Neural progenitor cell (in vitro differentiated cells): ENCODE measurements around the gene NOL8. TPM values are rescaled to one million over a fixed set of nuclear protein-coding genes. Genes with fewer than 3 reads are reported as not detected.

Source experiments
- DNase-seq: peaks from one replicate; pipeline ENCODE4 v3.0.0-alpha.2; 2016; ENCODE audit warnings: low spot score
- H2AFZ ChIP-seq: fragments of 200-600 bp; sonication (generic); replicated peaks from 2 replicates; pipeline ENCODE4 v1.6.1; 2016; ENCODE audit warnings: antibody characterized with exemption
- H3F3A ChIP-seq: fragments of 200-600 bp; sonication (generic); 2 replicates; pipeline ENCODE4 v1.6.1; 2016; ENCODE audit warnings: antibody characterized with exemption, low read depth
- H3K27ac ChIP-seq: fragments of 200-600 bp; sonication (generic); 2 replicates; pipeline ENCODE4 v1.5.1; 2016; ENCODE audit warnings: mild to moderate bottlenecking
- H3K27me3 ChIP-seq: fragments of 200-600 bp; sonication (generic); 2 replicates; pipeline ENCODE4 v1.6.1; 2016; ENCODE audit warnings: mild to moderate bottlenecking, moderate library complexity
- H3K36me3 ChIP-seq: fragments of 200-600 bp; sonication (generic); 2 replicates; pipeline ENCODE4 v1.5.1; 2016
- H3K4me1 ChIP-seq: fragments of 200-600 bp; sonication (generic); 2 replicates; pipeline ENCODE4 v1.6.1; 2016; ENCODE audit warnings: mixed run types
- H3K4me2 ChIP-seq: fragments of 200-600 bp; sonication (generic); 2 replicates; pipeline ENCODE4 v1.6.1; 2016
- H3K4me3 ChIP-seq: fragments of 200-600 bp; sonication (generic); 2 replicates; pipeline ENCODE4 v1.5.1; 2016
- H3K79me2 ChIP-seq: fragments of 200-600 bp; sonication (generic); 2 replicates; pipeline ENCODE4 v1.6.1; 2016; ENCODE audit warnings: low read depth
- H3K9ac ChIP-seq: fragments of 200-600 bp; sonication (generic); 2 replicates; pipeline ENCODE4 v1.6.1; 2016
- H3K9me3 ChIP-seq: fragments of 200-600 bp; sonication (generic); 2 replicates; pipeline ENCODE4 v1.5.1; 2016; ENCODE audit warnings: low read depth
- H4K20me1 ChIP-seq: fragments of 200-600 bp; sonication (generic); 2 replicates; pipeline ENCODE4 v1.6.1; 2016; ENCODE audit warnings: low read depth
- H3K27ac Mint-ChIP-seq: 3 replicates; pipeline ENCODE4 v1.8.0; 2021; ENCODE audit warnings: mixed read lengths
- H3K27me3 Mint-ChIP-seq: 2 replicates; pipeline ENCODE4 v1.8.0; 2022; ENCODE audit warnings: low read depth, mild to moderate bottlenecking, inconsistent platforms, moderate library complexity, mixed read lengths; ENCODE audit not compliant: insufficient read depth
- H3K36me3 Mint-ChIP-seq: 3 replicates; pipeline ENCODE4 v1.8.0; 2021; ENCODE audit warnings: mixed read lengths
- H3K4me1 Mint-ChIP-seq: 3 replicates; pipeline ENCODE4 v1.8.0; 2021; ENCODE audit warnings: mixed read lengths
- H3K4me3 Mint-ChIP-seq: 3 replicates; pipeline ENCODE4 v1.8.0; 2021; ENCODE audit warnings: mild to moderate bottlenecking, moderate library complexity, mixed read lengths
- H3K9me3 Mint-ChIP-seq: 3 replicates; pipeline ENCODE4 v1.8.0; 2020; ENCODE audit warnings: mixed read lengths
- CTCF ChIP-seq: fragments of 200-600 bp; sonication (generic); IDR thresholded peaks from 2 replicates; pipeline ENCODE4 v1.5.1; 2017; ENCODE audit warnings: antibody characterized with exemption, mild to moderate bottlenecking
- EZH2 ChIP-seq: fragments of 200-600 bp; sonication (generic); IDR thresholded peaks from 2 replicates; pipeline ENCODE4 v1.6.1; 2017; ENCODE audit warnings: antibody characterized with exemption, mild to moderate bottlenecking, moderate library complexity
- EZH2phosphoT487 ChIP-seq: fragments of 200-600 bp; sonication (generic); IDR thresholded peaks from 2 replicates; pipeline ENCODE4 v1.6.1; 2017; ENCODE audit warnings: antibody characterized with exemption
- total RNA-seq: library from RNA; depleted of rRNA; stranded (reverse); fragments of >200 nt; gene quantifications from 2 replicates; pipeline ENCODE4 v1.2.3, GENCODE V29; 2015; ENCODE audit warnings: low replicate concordance

NOL8 gene
- total RNA-seq, 1 donor from 2014 or later, result 21.0 TPM

DNA sequence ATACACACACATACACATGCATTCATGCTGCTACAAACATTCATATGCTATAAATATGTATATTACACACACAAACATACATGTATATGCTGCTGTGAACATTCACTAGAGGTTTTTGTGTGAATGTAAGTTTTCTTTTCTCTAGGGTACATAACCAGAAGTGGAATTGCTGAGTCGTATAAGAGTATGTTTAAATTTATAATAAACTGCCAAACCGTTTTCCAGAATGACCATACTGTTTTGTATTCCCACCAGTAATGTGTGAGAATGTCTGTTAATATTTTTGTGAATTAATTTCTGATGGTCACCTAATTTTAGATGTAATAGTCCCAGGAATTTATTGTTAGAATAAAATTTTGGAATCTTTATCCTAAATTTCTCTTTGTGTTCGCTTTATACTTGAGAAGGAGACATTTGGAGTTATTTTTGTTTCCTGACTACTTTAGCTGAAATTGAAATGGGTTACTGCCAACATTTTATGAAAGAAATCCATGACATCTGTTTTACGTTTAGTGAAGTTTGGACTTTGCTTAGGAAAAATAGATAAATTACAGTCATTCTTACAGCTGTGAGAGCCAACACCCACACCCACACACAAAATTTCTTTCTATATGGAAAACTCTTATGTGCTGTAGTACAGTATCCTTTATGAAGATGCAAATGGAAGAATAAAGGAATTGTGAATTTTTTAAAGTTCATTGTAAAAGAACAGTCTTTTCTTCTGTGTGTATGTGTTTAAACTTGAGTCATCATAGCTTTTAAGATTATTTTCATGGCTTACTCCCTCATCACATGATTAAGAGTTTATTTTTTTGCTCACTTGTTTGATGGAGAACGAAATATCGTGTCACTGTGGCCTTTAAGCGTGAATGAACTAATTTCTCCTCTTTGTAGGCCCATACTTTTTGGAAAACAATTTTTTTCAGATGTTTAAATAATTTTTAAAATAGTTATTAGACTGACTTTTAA is 24.9 kb upstream of the NOL8 start:
- no peaks in the 10 kb centered on the region for H3K4me1 Mint-ChIP-seq
- no peak overlapping the region for H2AFZ ChIP-seq
- peaks cover 10% of the 10 kb centered on the region for H3K36me3 Mint-ChIP-seq

DNA sequence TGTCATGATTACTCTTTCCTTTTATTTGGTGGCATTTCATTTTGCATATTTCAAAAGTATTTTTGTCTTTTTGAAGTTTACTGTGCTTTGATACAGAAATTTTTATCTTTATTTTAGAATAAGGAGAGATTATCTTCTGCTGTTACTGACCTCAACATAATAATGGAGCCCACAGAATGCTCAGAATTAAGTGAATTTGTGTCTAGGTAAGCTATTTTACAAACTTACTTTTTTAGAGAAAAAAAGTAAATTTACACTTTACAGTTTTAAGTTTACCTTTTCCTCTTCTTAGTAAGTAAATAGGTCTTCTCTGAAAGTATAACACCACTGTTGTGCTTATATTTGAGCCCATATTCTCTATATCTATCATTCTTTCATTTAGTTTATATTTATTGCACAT is 20.4 kb upstream of the NOL8 start:
- TF ChIP-seq EZH2 (no peak), EZH2phosphoT487 (no peak), CTCF (no peak)
- Histone ChIP-seq H3K36me3 (no peaks in the 10 kb centered on the region), H3K27me3 (no peaks in the 10 kb centered on the region), H3K4me2 (no peak overlapping the region), H3K4me1 (no peaks in the 10 kb centered on the region), H3K9ac (no peak overlapping the region), H3K79me2 (no peaks in the 10 kb centered on the region), H3K27ac (no peak overlapping the region), H3K9me3 (no peaks in the 10 kb centered on the region), H2AFZ (no peak overlapping the region), H3K4me3 (no peak overlapping the region), H4K20me1 (no peaks in the 10 kb centered on the region), H3F3A (no peaks in the 10 kb centered on the region)
- Mint-ChIP-seq H3K27ac (no peak overlapping the region), H3K4me1 (no peaks in the 10 kb centered on the region), H3K4me3 (no peak overlapping the region), H3K27me3 (no peaks in the 10 kb centered on the region), H3K9me3 (no peaks in the 10 kb centered on the region), H3K36me3 (peaks cover 6% of the 10 kb centered on the region)
- no peak for DNase-seq

More for the DNA sequence above, 24.9 kb upstream of the NOL8 start:
- Histone ChIP-seq H3K4me1 (no peaks in the 10 kb centered on the region), H4K20me1 (no peaks in the 10 kb centered on the region), H3K79me2 (no peaks in the 10 kb centered on the region), H3K27ac (no peak overlapping the region), H3K4me2 (no peak overlapping the region), H3K9ac (no peak overlapping the region), H3F3A (no peaks in the 10 kb centered on the region), H3K4me3 (no peak overlapping the region), H3K36me3 (no peaks in the 10 kb centered on the region), H3K27me3 (no peaks in the 10 kb centered on the region), H3K9me3 (no peaks in the 10 kb centered on the region)
- Mint-ChIP-seq H3K4me3 (no peak overlapping the region), H3K27me3 (no peaks in the 10 kb centered on the region), H3K27ac (no peak overlapping the region), H3K9me3 (peaks cover 4% of the 10 kb centered on the region)
- TF ChIP-seq CTCF (no peak), EZH2 (no peak), EZH2phosphoT487 (no peak)
- DNase-seq, result no peak

DNA sequence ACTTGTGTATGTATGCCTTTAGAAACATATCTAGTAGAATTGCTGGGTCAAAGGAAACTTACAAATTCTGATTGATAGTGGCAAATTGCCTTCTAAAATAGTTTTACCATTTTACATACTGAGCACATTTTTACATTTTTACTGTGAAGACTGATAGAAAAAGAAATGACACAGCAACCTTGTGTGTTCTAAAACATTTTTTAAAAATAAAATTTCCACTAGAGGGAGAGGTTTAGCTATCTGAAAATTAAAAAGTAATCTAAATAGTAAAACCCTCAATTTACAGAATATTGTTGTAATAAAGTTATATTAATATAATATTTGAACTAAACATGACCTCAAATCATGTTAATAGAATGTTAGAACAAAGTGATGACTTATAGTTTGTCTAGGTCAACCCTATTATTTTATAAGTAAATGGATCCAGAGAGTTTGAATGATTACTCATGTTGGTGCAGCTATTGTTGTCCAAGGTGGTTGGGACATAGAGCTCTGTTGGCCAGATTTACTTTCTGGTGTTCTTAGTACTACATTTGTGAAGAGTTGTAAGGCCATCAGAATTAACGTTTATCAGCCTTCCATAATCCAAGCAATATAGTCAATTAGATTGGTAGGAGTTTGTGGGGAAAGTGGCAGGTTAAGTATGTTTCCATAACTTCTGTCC is 17.8 kb upstream of the NOL8 start:
- Histone ChIP-seq H3K79me2 (no peaks in the 10 kb centered on the region), H3K36me3 (no peaks in the 10 kb centered on the region), H4K20me1 (no peaks in the 10 kb centered on the region), H3K27me3 (no peaks in the 10 kb centered on the region), H2AFZ (no peak overlapping the region), H3K9ac (no peak overlapping the region), H3F3A (no peaks in the 10 kb centered on the region), H3K9me3 (no peaks in the 10 kb centered on the region), H3K4me3 (no peak overlapping the region), H3K4me1 (no peaks in the 10 kb centered on the region), H3K27ac (no peak overlapping the region), H3K4me2 (no peak overlapping the region)
- H3K4me3 Mint-ChIP-seq, result no peak overlapping the region
- H3K27me3 Mint-ChIP-seq, result no peaks in the 10 kb centered on the region
- H3K27ac Mint-ChIP-seq, result no peak overlapping the region
- TF ChIP-seq CTCF, result no peak
- TF ChIP-seq EZH2, result no peak
- TF ChIP-seq EZH2phosphoT487, result no peak
- H3K9me3 Mint-ChIP-seq, result no peaks in the 10 kb centered on the region
- no peak for DNase-seq
- H3K4me1 Mint-ChIP-seq, result no peaks in the 10 kb centered on the region
- H3K36me3 Mint-ChIP-seq, result peaks cover 2% of the 10 kb centered on the region
